Pulmonary artery endothelial cell (primary cell): ENCODE measurements around the gene PRAMEF8. TPM values are rescaled to one million over a fixed set of nuclear protein-coding genes. Genes with fewer than 3 reads are reported as not detected.
"Not testable (repeated sequence)": the region's sequence is repeated elsewhere in the genome, so short reads cannot be mapped to it uniquely, and the experiment has no call there.

Experiments
- DNase-seq: peaks from one replicate; pipeline ENCODE4 v3.0.0-alpha.2; 2011; ENCODE audit warnings: low read depth, low spot score
- total RNA-seq: library from RNA; depleted of rRNA; stranded (reverse); fragments of >200 nt; gene quantifications from 2 replicates; pipeline ENCODE4 v1.2.3, GENCODE V29; 2014

The PRAMEF8 gene
- not detected in 2 replicates for total RNA-seq

DNA sequence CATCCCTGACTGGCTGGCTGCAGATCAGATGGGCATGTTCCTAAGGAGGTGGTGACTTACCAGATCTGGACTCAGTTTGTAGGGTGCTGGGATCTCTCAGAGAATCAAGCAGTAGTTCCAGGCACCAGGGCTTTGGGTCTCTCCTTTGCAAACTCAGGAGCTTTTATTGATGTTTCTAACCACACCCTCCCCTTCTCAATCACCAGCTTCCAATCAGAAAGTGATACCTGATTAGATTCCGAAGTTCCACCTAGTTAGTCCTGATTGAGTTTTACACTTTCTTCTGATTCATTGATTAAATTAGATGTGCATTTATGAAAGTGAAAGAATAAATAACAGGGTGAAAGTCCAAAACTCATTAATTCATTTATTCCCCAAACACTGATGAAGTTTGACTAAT is at the start of gene PRAMEF8:
PRAMEF8 (minus strand) TSS at position 101 of the 400 bp plus-strand sequence. CDS start 1,046 bp downstream, outside the sequence.
- DNase-seq, result not testable (repeated sequence)

GRCh38 chr1:13315281-13315680 is 30.3 kb upstream of the PRAMEF8 start, which contains the start of gene PRAMEF15:
Gene PRAMEF15 (plus strand): TSS chr1:13315581. CDS start chr1:13318408, 2,827 bp downstream.
- DNase-seq, result not testable (repeated sequence)

DNA sequence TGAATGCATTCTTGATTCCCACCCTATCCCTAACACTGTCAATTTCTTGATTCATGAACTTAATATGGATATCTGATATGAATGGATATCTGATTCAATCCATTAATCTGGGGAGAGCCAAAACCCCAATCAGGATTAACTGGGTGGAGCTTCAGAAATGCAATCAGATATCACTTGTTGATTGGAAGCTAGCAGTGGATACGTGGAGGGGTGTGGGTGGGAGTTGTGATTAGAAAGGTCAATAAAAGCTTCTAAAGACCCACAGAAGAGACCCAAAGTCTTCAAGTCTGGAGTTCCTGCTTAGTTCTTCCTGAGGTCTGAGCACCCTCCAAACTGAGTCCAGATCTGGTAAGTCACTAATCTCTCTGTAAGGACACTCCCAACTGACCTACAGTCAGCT is 18.3 kb upstream of the PRAMEF8 start, which contains the start of gene PRAMEF33:
PRAMEF33 (plus strand) TSS at position 301 of the 400 bp plus-strand sequence. CDS start 2,416 bp downstream, outside the sequence.
- DNase-seq, result not testable (repeated sequence)

DNA sequence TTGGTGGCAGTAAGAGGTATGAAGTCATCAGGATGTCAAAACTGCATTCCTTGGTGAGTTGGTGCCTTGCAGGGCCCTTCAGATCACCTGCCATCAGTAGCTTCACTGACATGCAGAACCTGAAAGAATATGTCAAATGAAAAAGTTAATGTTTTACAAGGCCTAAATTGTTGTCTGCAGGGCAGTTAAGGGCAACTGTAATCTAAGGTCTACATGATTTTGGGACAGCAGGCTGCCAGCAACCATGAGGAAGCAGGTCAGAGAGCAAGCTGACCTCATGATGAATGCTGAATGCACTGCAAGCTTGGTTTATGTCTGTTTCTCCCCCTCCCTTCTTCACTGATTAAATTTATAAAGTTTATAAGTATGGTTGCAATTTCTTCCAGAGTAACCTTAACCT is 17.3 kb upstream of the PRAMEF8 start:
- DNase-seq, result not testable (repeated sequence)

DNA sequence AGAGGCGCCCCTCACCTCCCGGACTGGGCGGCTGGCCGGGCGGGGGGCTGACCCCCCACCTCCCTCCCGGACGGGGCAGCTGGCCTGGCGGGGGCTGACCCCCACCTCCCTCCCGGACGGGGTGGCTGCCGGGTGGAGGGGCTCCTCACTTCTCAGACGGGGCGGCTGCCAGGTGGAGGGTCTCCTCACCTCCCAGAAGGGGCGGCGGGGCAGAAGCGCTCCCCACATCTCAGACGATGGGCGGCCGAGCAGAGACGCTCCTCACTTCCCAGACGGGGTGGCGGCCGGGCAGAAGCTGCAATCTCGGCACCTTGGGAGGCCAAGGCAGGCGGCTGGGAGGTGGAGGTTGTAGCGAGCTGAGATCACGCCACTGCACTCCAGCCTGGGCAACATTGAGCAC is 13.8 kb upstream of the PRAMEF8 start:
- DNase-seq, result not testable (repeated sequence)

DNA sequence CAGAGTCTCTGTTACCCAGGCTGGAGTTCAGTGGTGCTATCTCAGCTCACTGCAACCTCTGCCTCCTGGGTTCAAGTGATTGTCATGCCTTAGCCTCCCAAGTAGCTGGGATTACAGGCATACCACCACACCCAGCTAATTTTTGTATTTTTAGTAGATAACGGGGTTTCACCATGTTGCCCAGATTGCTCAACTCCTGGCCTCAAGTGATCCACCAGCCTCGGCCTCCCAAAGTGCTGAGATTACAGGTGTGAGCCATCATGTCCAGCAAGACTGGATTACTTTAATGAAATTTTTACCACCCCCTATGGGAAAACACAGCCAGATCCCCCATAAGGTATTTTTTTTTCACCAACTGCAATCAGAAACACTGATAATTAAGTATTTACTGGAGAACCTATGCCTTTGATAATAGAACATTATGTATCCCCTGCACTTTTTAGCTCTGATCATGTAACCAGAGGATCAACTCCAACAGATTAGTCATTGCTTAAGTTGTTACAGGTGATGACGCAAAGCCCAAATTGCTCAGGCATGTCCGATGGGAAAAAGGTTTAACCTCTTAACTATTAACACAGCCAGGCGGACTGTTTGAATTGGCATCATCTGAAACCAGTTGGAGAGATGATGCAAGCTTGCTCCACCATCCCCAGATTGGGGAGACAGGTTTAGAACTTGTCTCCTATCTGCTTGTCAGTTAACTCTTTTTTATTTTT is 12.4 kb upstream of the PRAMEF8 start:
- not testable (repeated sequence) for DNase-seq

DNA sequence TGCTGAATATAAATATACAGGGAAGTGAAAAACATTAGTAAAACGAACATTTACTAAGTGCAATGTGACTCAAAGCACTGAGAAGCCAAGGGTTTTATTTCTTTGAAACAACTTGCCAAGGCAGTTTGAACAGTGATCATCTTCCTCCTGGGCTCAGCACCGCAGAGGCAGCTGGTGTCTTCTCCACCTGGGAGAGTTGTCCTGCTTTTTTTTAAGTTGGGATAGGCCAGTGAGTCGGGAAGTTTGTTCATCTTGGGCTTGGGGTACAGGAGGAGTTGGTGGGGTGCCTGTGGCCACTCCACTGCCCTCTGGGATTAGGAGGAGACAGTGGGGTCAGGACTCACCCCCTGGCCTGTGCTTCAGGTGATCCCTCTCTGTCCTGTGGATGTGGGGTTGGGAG is 4.1 kb upstream of the PRAMEF8 start:
- DNase-seq, result not testable (repeated sequence)

- DNase-seq, result not testable (repeated sequence)
These were observed 5.3 kb downstream of the PRAMEF8 start for GRCh38 chr1:13279617-13280016.

- DNase-seq, result not testable (repeated sequence)
These were observed 7.9 kb downstream of the PRAMEF8 start for GRCh38 chr1:13277016-13277415.

- DNase-seq, result not testable (repeated sequence)
These were observed 19.8 kb downstream of the PRAMEF8 start for GRCh38 chr1:13265124-13265523.

DNA sequence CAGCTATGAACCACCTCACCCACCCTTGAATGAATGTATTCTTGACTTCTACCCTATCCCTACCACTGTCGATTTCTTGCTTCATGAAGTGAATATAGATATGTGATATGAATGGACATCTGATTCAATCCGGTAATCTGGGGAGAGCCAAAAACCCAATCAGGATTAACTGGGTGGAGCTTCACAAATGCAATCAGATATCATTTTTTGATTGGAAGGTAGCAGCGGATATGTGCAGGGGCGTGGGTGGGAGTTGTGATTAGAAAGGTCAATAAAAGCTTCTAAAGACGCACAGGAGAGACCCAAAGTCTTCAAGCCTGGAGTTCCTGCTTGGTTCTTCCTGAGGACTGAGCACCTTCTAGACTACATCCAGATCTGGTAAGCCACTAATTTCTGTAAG is 31.0 kb downstream of the PRAMEF8 start, which contains the start of gene PRAMEF5:
PRAMEF5 (plus strand) TSS at position 301 of the 400 bp plus-strand sequence. CDS start 5,071 bp downstream, outside the sequence.
- DNase-seq, result not testable (repeated sequence)

DNA sequence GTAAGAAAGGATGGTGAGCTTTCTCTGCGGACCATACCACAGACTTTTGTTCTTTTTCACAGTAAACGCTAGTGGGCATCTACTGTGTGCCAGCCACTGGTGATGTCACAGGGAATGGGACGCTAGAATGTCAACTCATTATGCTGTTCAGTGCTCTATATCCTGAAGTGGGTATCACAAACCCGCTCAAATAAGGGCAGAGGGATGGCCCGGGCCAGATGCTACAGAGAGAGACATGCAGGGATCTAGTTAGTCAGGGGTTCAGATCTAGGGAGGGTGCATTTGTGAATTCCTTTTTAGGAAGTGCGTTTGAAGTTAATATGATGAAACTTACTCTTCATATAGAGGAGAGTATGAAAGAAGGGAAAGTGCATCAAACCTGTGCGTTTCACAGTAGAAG is 37.8 kb downstream of the PRAMEF8 start:
- not testable (repeated sequence) for DNase-seq

GRCh38 chr1:13246554-13246871 is 38.4 kb downstream of the PRAMEF8 start:
- DNase-seq, result not testable (repeated sequence)

DNA sequence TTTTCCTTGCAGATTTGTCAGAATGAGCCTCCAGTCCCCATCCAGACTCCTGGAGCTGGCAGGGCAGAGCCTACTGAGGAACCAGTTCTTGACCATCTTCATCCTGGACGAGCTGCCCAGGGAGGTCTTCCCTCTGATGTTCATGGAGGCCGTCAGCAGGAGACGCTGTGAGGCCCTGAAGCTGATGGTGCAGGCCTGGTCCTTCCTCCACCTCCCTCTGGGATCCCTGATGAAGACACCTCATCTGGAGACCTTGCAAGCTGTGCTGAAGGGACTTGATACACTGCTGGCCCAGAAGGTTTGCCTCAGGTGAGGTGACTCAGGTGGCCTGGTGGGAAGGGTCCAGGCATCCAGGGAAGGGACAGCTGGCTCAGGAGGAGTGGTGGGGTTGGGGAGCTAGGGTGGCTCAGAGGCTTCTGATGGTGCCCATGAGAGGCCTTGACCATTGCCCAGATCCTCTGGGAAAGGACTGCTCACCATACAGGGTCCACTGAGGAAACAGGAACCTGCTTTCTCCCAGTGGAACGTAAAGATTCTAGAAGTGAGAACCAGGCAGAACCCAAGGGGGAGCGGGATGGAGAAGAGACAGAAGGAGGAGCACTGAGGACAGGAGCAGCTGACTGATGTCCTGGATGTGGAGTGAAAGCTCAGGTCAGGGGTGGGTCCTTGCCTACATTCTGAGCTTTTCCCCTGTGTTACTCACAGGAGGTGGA is 38.9 kb downstream of the PRAMEF8 start:
- not testable (repeated sequence) for DNase-seq

GRCh38 chr1:13243536-13244263 is 41.2 kb downstream of the PRAMEF8 start:
- not testable (repeated sequence) for DNase-seq

DNA sequence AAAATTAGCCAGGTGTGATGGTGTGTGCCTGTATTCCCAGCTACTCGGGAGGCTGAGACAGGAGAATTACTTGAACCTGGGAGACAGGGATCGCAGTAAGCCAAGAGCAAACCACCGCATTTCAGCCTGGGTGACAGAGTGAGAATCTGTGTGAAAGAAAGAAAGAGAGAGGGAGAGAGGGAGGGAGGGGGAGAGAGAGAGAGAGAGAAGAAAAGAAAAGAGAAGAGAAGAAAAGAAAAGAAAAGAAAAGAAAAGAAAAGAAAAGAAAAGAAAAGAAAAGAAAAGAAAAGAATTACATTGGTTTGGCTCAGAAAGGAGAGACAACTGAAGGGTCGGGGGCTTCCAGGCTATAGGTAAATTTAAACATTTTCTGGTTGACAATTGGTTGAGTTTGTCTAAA is 45.3 kb downstream of the PRAMEF8 start:
- not testable (repeated sequence) for DNase-seq

- DNase-seq, result not testable (repeated sequence)
These were observed 47.4 kb downstream of the PRAMEF8 start for GRCh38 chr1:13237572-13237971.

GRCh38 chr1:13234057-13234456 is 50.9 kb downstream of the PRAMEF8 start:
- DNase-seq, result not testable (repeated sequence)

- not testable (repeated sequence) for DNase-seq
These were observed 52.9 kb downstream of the PRAMEF8 start for GRCh38 chr1:13232056-13232455.
